ENCODE measurements around the gene ZHX3.

Gene ZHX3

GRCh38 chr20:41185013-41185757, 132.3 kb downstream of the ZHX3 start:
- Histone ChIP-seq H3K4me1 (ENCODE audit: control insufficient read depth, low read depth, low read length) (no peaks in the 10 kb centered on the region), H3K27me3 (ENCODE audit: control insufficient read depth, insufficient read depth, low read length) (no peaks in the 10 kb centered on the region), H3K9me3 (ENCODE audit: control insufficient read depth, low read depth, low read length) (no peaks in the 10 kb centered on the region), H3K36me3 (ENCODE audit: control insufficient read depth, low read depth, low read length) (no peaks in the 10 kb centered on the region), H3K27ac (ENCODE audit: low read length) (no peak overlapping the region), H3K9ac (ENCODE audit: low read length) (no peak overlapping the region), H3K4me3 (ENCODE audit: low read length) (no peak overlapping the region)

- Histone ChIP-seq H3K27me3 (ENCODE audit: control insufficient read depth, insufficient read depth, low read length) (no peaks in the 10 kb centered on the region), H3K9me3 (ENCODE audit: control insufficient read depth, low read depth, low read length) (no peaks in the 10 kb centered on the region), H3K4me1 (ENCODE audit: control insufficient read depth, low read depth, low read length) (peaks cover under 1% of the 10 kb centered on the region), H3K9ac (ENCODE audit: low read length) (no peak overlapping the region), H3K36me3 (ENCODE audit: control insufficient read depth, low read depth, low read length) (no peaks in the 10 kb centered on the region), H3K27ac (ENCODE audit: low read length) (no peak overlapping the region), H3K4me3 (ENCODE audit: low read length) (no peak overlapping the region)
Observed at GRCh38 chr20:41183831-41184230, 133.7 kb downstream of the ZHX3 start.

- Histone ChIP-seq H3K9me3 (ENCODE audit: control insufficient read depth, low read depth, low read length) (no peaks in the 10 kb centered on the region), H3K27ac (ENCODE audit: low read length) (no peak overlapping the region), H3K4me1 (ENCODE audit: control insufficient read depth, low read depth, low read length) (peaks cover 5% of the 10 kb centered on the region), H3K36me3 (ENCODE audit: control insufficient read depth, low read depth, low read length) (peaks cover under 1% of the 10 kb centered on the region), H3K9ac (ENCODE audit: low read length) (no peak overlapping the region), H3K27me3 (ENCODE audit: control insufficient read depth, insufficient read depth, low read length) (no peaks in the 10 kb centered on the region), H3K4me3 (ENCODE audit: low read length) (no peak overlapping the region)
Observed at GRCh38 chr20:41183391-41183790, 134.1 kb downstream of the ZHX3 start.

GRCh38 chr20:41182296-41183212, 135.0 kb downstream of the ZHX3 start:
- H3K27me3 ChIP-seq (ENCODE audit: control insufficient read depth, insufficient read depth, low read length) = no peaks in the 10 kb centered on the region
- H3K27ac ChIP-seq (ENCODE audit: low read length) = no peak overlapping the region
- no peaks in the 10 kb centered on the region for H3K9me3 ChIP-seq (ENCODE audit: control insufficient read depth, low read depth, low read length)
- H3K4me3 ChIP-seq (ENCODE audit: low read length) = no peak overlapping the region
- peaks cover 4% of the 10 kb centered on the region for H3K36me3 ChIP-seq (ENCODE audit: control insufficient read depth, low read depth, low read length)
- peaks cover 8% of the 10 kb centered on the region for H3K4me1 ChIP-seq (ENCODE audit: control insufficient read depth, low read depth, low read length)
- H3K9ac ChIP-seq (ENCODE audit: low read length) = no peak overlapping the region

- H3K27ac ChIP-seq (ENCODE audit: low read length) = no peak overlapping the region
- peaks cover 8% of the 10 kb centered on the region for H3K4me1 ChIP-seq (ENCODE audit: control insufficient read depth, low read depth, low read length)
- H3K27me3 ChIP-seq (ENCODE audit: control insufficient read depth, insufficient read depth, low read length) = no peaks in the 10 kb centered on the region
- H3K36me3 ChIP-seq (ENCODE audit: control insufficient read depth, low read depth, low read length) = peaks cover 11% of the 10 kb centered on the region
- no peak overlapping the region for H3K4me3 ChIP-seq (ENCODE audit: low read length)
- H3K9me3 ChIP-seq (ENCODE audit: control insufficient read depth, low read depth, low read length) = no peaks in the 10 kb centered on the region
- H3K9ac ChIP-seq (ENCODE audit: low read length) = no peak overlapping the region
Observed at GRCh38 chr20:41181567-41181966, 136.0 kb downstream of the ZHX3 start.

- H3K4me3 ChIP-seq (ENCODE audit: low read length) = no peak overlapping the region
- no peak overlapping the region for H3K27ac ChIP-seq (ENCODE audit: low read length)
- H3K9me3 ChIP-seq (ENCODE audit: control insufficient read depth, low read depth, low read length) = no peaks in the 10 kb centered on the region
- H3K36me3 ChIP-seq (ENCODE audit: control insufficient read depth, low read depth, low read length) = peaks cover 19% of the 10 kb centered on the region
- H3K9ac ChIP-seq (ENCODE audit: low read length) = no peak overlapping the region
- no peaks in the 10 kb centered on the region for H3K27me3 ChIP-seq (ENCODE audit: control insufficient read depth, insufficient read depth, low read length)
- H3K4me1 ChIP-seq (ENCODE audit: control insufficient read depth, low read depth, low read length) = peaks cover 8% of the 10 kb centered on the region
Observed at GRCh38 chr20:41180599-41181333, 136.8 kb downstream of the ZHX3 start.

GRCh38 chr20:41179961-41180360, 137.6 kb downstream of the ZHX3 start:
- Histone ChIP-seq H3K27me3 (ENCODE audit: control insufficient read depth, insufficient read depth, low read length) (no peaks in the 10 kb centered on the region), H3K27ac (ENCODE audit: low read length) (no peak overlapping the region), H3K9me3 (ENCODE audit: control insufficient read depth, low read depth, low read length) (no peaks in the 10 kb centered on the region), H3K4me3 (ENCODE audit: low read length) (no peak overlapping the region), H3K36me3 (ENCODE audit: control insufficient read depth, low read depth, low read length) (peaks cover 27% of the 10 kb centered on the region), H3K9ac (ENCODE audit: low read length) (no peak overlapping the region), H3K4me1 (ENCODE audit: control insufficient read depth, low read depth, low read length) (peaks cover 8% of the 10 kb centered on the region)

- Histone ChIP-seq H3K9me3 (ENCODE audit: control insufficient read depth, low read depth, low read length) (no peaks in the 10 kb centered on the region), H3K36me3 (ENCODE audit: control insufficient read depth, low read depth, low read length) (peaks cover 37% of the 10 kb centered on the region), H3K27me3 (ENCODE audit: control insufficient read depth, insufficient read depth, low read length) (no peaks in the 10 kb centered on the region), H3K4me1 (ENCODE audit: control insufficient read depth, low read depth, low read length) (peaks cover 8% of the 10 kb centered on the region), H3K27ac (ENCODE audit: low read length) (no peak overlapping the region), H3K4me3 (ENCODE audit: low read length) (no peak overlapping the region), H3K9ac (ENCODE audit: low read length) (no peak overlapping the region)
Observed at GRCh38 chr20:41178904-41179432, 138.6 kb downstream of the ZHX3 start.

GRCh38 chr20:41178495-41178894, 139.0 kb downstream of the ZHX3 start:
- H3K27ac ChIP-seq (ENCODE audit: low read length) = no peak overlapping the region
- H3K27me3 ChIP-seq (ENCODE audit: control insufficient read depth, insufficient read depth, low read length) = no peaks in the 10 kb centered on the region
- peaks cover 8% of the 10 kb centered on the region for H3K4me1 ChIP-seq (ENCODE audit: control insufficient read depth, low read depth, low read length)
- H3K36me3 ChIP-seq (ENCODE audit: control insufficient read depth, low read depth, low read length) = peaks cover 41% of the 10 kb centered on the region
- no peaks in the 10 kb centered on the region for H3K9me3 ChIP-seq (ENCODE audit: control insufficient read depth, low read depth, low read length)
- H3K4me3 ChIP-seq (ENCODE audit: low read length) = no peak overlapping the region
- H3K9ac ChIP-seq (ENCODE audit: low read length) = no peak overlapping the region

- peaks cover 8% of the 10 kb centered on the region for H3K4me1 ChIP-seq (ENCODE audit: control insufficient read depth, low read depth, low read length)
- H3K27me3 ChIP-seq (ENCODE audit: control insufficient read depth, insufficient read depth, low read length) = no peaks in the 10 kb centered on the region
- no peaks in the 10 kb centered on the region for H3K9me3 ChIP-seq (ENCODE audit: control insufficient read depth, low read depth, low read length)
- H3K4me3 ChIP-seq (ENCODE audit: low read length) = no peak overlapping the region
- H3K9ac ChIP-seq (ENCODE audit: low read length) = no peak overlapping the region
- H3K27ac ChIP-seq (ENCODE audit: low read length) = no peak overlapping the region
- peaks cover 47% of the 10 kb centered on the region for H3K36me3 ChIP-seq (ENCODE audit: control insufficient read depth, low read depth, low read length)
Observed at GRCh38 chr20:41177636-41178035, 139.9 kb downstream of the ZHX3 start.

Measured in iPS-18a (cell line).